Motor neuron (in vitro differentiated cells): Measurements from ENCODE around the gene PLCXD3. TPM values are rescaled to one million over a fixed set of nuclear protein-coding genes. Genes with fewer than 3 reads are reported as not detected.

Source experiments
- ATAC-seq, 8 experiments: fragments of 200-7000 bp; cut with Tn5 transposase; replicated peaks in 6 of 8; 2 replicates each; pipeline ENCODE4 v1.8.0; 2021; ENCODE audit warnings: mild to moderate bottlenecking in 8 of 8, moderate library complexity in 8 of 8
- H3K27ac ChIP-seq, 2 donors: fragments of 250-450 bp; sonication (Bioruptor Pico); 2 replicates each; pipeline ENCODE4 v1.9.0; 2021; ENCODE audit warnings: antibody characterized with exemption in 2 of 2, mild to moderate bottlenecking in 2 of 2, moderate library complexity in 1 of 2
- H3K4me1 ChIP-seq, 2 donors: fragments of 250-450 bp; sonication (Bioruptor Pico); replicated peaks in 1 of 2; 2 replicates each; pipeline ENCODE4 v1.6.1; 2021; ENCODE audit warnings: antibody characterized with exemption in 2 of 2, mild to moderate bottlenecking in 2 of 2, moderate library complexity in 1 of 2
- H3K4me3 ChIP-seq, 5 donors: fragments of 250-450 bp; sonication (Bioruptor Pico); 2 replicates each; pipeline ENCODE4 v1.9.0; 2021; ENCODE audit warnings: antibody characterized with exemption in 5 of 5, mild to moderate bottlenecking in 5 of 5, moderate library complexity in 4 of 5
- WGBS, 10 experiments: fragments of 450-650 bp; shearing (Covaris generic); methylation state at CpG; one replicate each; pipeline ENCODE4 v1.0.0; 2022; 5-methylcytosine and 5-hydroxymethylcytosine counted together
- in situ Hi-C, 9 experiments: fragments of 400-800 bp; cut with MboI; loops; one replicate each; pipeline ENCODE4 v1.15.0; 2021; ENCODE audit warnings: low sequenced_read_pairs in 9 of 9, low pct_unique_long_range_greater_than_20kb in 2 of 9; ENCODE audit not compliant: unreplicated experiment in 9 of 9
- total RNA-seq, 8 experiments: library from RNA; unstranded; fragments of 300-600 nt; gene quantifications; 2 replicates each; pipeline versions ENCODE4 v1.2.3 to v1.2.4, GENCODE V29; 2022

PLCXD3 gene
- total RNA-seq, 8 experiments from 2014 or later, result 0.14 to 2.9 (median 0.70) TPM

DNA sequence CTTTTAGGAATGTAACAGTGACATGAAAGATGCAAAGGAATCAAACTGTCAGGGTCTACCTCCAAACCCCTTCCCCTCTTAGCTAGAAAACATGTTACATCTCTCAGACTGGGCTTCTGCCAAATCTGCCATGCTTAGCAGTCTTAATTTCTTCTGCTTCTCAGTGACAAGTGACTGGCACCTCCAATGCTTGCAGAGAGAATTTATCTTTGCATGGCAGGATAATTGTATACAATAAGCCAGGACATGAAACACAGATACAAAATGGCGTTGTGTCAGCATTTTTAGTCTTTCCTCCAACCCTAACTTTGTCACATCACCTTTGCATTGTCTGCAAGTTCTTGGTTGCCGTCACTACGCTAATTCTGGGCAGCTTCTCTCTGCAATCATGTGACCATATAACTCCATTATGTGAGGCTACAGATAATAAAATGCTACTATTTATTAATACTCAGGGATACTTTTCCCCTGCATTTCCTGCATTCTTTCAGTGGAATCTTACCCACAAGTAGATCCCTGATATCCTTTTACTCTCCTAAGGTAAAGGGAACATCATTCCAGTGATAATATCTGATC lies 89.8 kb downstream of the PLCXD3 start:
- in situ Hi-C loops, result no loop called here
- ATAC-seq, result no peak
- H3K4me3 ChIP-seq, result no peak overlapping the region
- WGBS, 10 experiments, result 69 to 100% (median 88%) methylated on average over 1 to 3 of the region's 3 CpGs
- no peaks in the 10 kb centered on the region for H3K4me1 ChIP-seq
- no peak overlapping the region for H3K27ac ChIP-seq

DNA sequence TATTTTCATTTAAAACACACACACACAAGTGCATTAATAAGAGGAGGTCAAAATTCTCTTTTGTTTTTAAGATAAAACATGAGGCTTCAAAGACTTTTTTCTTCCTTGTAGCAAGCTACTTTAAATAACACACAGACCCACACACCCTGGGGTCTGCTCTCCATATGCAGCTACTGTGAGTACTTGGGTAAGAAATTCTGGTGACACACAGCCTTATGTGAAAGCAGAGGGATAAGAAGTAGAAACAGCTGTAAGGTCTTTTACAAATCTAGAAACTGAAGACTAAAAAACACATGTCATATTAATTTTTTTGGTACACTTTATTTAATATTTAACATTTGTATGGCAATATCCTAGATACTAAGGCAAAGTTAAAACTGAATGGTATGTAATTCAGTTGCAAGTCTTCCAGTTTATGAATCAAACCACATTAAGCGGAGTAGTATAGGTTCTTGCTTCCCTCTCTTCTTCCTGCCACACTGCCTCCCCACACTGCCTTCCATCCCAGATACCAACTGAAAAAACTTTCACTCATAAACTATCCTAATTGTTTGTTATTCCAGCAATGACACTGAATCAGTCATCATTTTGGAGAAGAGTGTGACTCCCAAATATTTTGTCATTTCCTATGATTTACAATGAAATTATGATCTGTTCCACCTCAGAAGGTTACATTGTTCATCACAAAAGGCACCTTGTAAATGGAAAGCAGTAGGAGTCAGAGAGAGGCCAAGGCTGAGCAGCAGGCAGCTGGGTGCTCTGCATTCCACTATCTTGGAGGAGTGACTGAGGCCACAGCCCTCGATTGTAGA lies 92.0 kb downstream of the PLCXD3 start:
- no peak overlapping the region for H3K4me3 ChIP-seq
- ATAC-seq, result no peak
- H3K4me1 ChIP-seq, result peaks cover 0 to 1% of the 10 kb centered on the region in 2 donors
- H3K27ac ChIP-seq, result no peak overlapping the region
- WGBS, 10 experiments, result 0 to 100% (median 31%) methylated on average over 1 to 2 of the region's 2 CpGs; no CpG with 5 or more reads in 2 of the 10 experiments
- in situ Hi-C loops, result no loop called here

DNA sequence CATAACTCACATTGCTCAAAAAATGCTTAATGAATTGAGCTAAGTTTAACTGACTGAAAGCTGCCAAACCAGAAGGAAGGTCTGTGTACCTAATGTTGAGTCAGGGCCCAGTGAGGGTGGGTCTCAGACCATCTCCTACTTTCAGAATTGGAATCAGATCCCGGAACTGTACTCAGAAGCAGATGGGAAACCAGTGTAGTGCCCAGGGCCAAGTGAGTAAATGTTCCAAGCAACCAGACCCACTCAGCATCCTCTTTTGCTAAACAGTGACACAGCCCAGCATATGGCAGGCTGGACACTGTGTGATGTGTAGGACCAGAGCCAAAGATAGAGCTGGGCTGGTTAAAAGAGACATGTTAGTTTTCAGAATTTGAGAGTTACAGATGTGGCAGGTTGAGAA lies 94.1 kb downstream of the PLCXD3 start:
- H3K4me3 ChIP-seq, result no peak overlapping the region
- WGBS, 10 experiments, result 0 to 100% (median 79%) methylated on average over 1 of the region's 1 CpG; no CpG with 5 or more reads in 4 of the 10 experiments
- H3K27ac ChIP-seq, result no peak overlapping the region
- peak in 1 of 8 experiments; percentile 63 for ATAC-seq
- in situ Hi-C loops, result no loop called here
- H3K4me1 ChIP-seq, result peaks cover 0 to 6% of the 10 kb centered on the region in 2 donors

DNA sequence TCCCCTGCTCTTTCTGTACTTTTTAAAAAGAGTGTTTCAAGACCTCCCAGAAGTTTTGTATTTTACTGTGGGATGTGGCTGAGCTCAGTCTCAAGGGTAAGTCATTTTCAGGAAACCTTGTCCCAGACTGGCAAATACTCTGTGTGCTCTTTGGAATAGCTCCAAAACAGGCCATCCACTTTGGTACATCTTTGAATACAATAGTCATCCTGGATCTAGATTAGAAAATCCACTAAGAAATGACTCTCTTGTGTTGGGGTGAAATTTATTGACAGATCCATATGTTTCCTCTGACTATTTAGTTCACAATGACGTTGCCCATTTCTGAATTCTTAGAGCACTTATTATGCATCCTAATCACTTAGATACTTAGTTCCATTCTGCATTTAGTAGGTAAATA lies 95.2 kb downstream of the PLCXD3 start:
- Histone ChIP-seq H3K4me1 (peaks cover 0 to 6% of the 10 kb centered on the region in 2 donors), H3K4me3 (no peak overlapping the region), H3K27ac (no peak overlapping the region)
- WGBS, 10 experiments, result 0 to 90% (median 69%) methylated on average over 1 of the region's 1 CpG; no CpG with 5 or more reads in 3 of the 10 experiments
- no peak for ATAC-seq
- in situ Hi-C loops, result no loop called here

DNA sequence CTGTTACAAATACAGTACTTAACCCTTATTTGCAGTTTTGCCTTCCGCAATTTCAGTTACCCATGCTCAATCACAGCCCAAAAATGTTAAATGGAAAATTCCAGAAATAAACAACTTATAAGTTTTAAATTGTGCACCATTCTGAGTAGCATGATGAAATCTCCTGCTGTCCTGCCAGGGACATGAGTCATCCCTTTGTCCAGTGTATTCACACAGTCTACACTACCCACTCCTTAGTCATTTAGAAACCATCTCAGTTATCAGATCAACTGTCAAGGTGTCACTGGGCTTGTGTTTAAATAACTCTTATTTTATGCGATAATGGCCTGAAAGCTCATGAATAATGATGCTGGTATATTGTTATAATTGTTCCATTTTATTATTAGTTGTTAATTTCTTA lies 95.8 kb downstream of the PLCXD3 start:
- peak in 7 of 8 experiments; percentile 66 to 97 (median 92) for ATAC-seq
- in situ Hi-C loops, result no loop called here
- WGBS, 10 experiments, result 0 to 100% (median 78%) methylated on average over 1 to 2 of the region's 2 CpGs
- Histone ChIP-seq H3K4me1 (peaks cover 0 to 6% of the 10 kb centered on the region in 2 donors), H3K27ac (no peak overlapping the region), H3K4me3 (no peak overlapping the region)

DNA sequence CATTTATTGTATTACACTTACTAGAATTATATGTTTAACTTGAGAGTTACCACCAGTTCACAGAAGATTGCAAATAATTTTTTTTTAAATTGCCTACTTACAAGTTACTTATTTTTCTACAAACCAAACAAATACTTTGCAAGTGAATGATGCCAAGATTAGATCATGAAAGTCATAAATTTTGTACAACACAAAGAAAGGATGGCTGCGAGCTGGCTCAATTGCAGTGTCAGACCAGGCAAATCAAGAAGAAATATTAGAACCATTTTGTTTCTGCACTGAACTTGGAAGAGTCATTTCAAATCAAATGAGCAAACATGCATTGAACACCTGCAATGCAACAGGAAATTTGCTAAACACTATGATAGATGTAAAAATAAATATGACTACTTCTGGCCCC lies 97.3 kb downstream of the PLCXD3 start:
- Histone ChIP-seq H3K4me1 (peaks cover 0 to 6% of the 10 kb centered on the region in 2 donors), H3K4me3 (no peak overlapping the region), H3K27ac (no peak overlapping the region)
- WGBS, 10 experiments, result 0 to 60% (median 13%) methylated on average over 1 of the region's 1 CpG; no CpG with 5 or more reads in 1 of the 10 experiments
- in situ Hi-C loops, result no loop called here
- peak in 3 of 8 experiments; percentile 28 to 70 (median 33) for ATAC-seq

DNA sequence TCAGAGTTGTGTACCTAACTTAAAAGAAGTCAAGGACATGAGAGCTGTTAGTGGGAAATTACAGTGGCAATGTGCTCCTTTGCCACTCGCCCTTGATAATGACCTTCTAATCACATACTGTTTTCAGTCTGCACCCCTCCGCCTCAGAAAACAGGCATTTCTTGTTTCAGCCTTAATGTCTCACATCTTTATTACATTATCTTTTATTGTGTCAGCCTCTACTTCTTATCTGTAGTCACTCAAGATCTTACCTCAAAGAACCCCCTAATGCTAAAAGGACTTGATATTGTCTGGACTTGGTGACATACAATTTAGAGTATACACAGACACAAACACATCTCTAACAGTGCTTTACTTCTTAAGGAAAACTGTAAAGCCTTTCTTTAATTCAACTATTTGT lies 97.9 kb downstream of the PLCXD3 start:
- Histone ChIP-seq H3K4me1 (peaks cover 0 to 6% of the 10 kb centered on the region in 2 donors), H3K4me3 (no peak overlapping the region), H3K27ac (no peak overlapping the region)
- WGBS, 10 experiments, result 57 to 100% (median 86%) methylated on average over 1 to 2 of the region's 2 CpGs; no CpG with 5 or more reads in 1 of the 10 experiments
- in situ Hi-C loops, result no loop called here
- ATAC-seq, result peak in 1 of 8 experiments; percentile 6

DNA sequence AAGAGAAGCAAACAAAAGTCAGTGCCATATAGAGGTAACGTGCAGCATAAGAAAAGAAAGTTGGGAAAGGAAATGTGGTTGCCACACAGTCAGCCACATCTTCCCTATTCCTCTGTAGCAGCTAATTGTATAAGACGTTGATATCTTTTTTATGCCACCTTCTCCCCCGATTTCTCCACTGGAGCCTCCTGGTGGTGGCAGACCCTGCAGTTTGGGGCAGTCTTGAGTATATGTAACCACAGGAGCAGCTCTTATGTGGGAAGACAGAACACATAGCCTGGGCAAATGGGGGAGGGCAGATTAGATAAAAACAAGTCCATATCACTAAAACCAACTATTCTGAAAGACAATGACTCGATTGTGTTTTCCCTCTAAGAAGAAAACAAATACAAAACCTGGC lies 99.7 kb downstream of the PLCXD3 start:
- ATAC-seq, result no peak

DNA sequence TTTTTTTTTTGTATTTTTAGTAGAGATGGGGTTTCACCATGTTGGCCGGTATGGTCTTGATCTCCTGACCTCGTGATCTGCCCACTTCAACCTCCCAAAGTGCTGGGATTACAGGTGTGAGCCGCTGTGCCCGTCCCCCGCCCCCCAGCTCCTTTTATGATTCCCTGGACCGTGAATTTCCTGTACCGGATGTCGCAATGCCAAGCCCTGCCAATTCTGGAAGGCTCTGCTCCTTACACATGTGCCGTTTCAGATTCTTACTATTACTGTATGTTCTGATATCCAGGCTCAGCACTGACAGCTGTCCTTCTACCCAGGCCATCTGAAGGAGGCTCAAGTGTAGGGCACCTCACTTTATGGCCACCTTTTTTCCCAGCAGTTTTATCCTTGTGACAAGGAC lies 100.1 kb downstream of the PLCXD3 start:
- in situ Hi-C loops, result no loop called here
- Histone ChIP-seq H3K4me3 (no peak overlapping the region), H3K27ac (no peak overlapping the region), H3K4me1 (peaks cover 0 to 6% of the 10 kb centered on the region in 2 donors)
- no peak for ATAC-seq
- 77 to 100% (median 83%) methylated on average over 1 to 6 of the region's 9 CpGs; no CpG with 5 or more reads in 7 of the 10 experiments for WGBS, 10 experiments

More for the DNA sequence above, 99.7 kb downstream of the PLCXD3 start:
- in situ Hi-C loops, result no loop called here
- H3K4me1 ChIP-seq, result peaks cover 0 to 6% of the 10 kb centered on the region in 2 donors
- H3K4me3 ChIP-seq, result no peak overlapping the region
- H3K27ac ChIP-seq, result no peak overlapping the region
- WGBS, 10 experiments, result 45 to 100% (median 77%) methylated on average over 1 to 4 of the region's 4 CpGs; no CpG with 5 or more reads in 2 of the 10 experiments

DNA sequence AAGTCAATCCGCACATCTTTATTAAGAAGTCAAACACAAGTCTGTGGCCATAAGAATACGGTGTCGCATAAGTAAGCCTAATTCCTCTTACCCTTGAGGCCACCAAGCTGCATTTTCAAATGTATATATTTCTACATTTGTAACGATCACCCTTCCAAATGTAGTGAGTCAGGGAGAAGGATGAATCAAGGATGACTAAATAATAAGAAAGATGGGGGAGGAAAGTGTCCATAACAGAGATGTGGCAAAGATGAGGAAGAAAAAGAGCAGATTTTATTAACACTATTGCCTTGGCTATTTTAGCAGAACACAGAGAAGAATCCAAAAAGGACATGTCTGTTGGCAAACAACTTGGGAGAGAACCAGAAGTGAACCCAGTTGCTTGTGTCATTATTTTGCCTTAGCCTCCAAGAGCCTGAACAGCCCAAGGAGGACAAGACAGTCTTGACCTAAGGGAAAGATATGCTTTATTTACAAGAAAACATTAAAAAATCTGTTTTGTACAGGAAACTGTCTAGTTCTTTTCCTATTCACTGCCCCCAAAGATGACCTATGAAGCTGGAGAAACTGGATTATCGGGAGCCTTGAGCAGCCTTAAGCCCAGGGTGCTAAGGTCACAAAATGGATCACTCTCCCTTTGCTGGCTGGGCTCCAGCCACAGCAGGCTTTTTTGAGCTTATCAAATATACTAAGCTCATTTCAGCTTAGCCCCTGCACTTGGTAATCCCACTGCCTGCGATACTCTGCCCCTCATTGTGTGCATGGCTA lies 101.5 kb downstream of the PLCXD3 start:
- Histone ChIP-seq H3K4me3 (no peak overlapping the region), H3K4me1 (peaks cover 0 to 6% of the 10 kb centered on the region in 2 donors), H3K27ac (no peak overlapping the region)
- peak in 1 of 8 experiments; percentile 10 for ATAC-seq
- in situ Hi-C loops, result no loop called here
- 38 to 100% (median 82%) methylated on average over 1 to 6 of the region's 6 CpGs for WGBS, 10 experiments

DNA sequence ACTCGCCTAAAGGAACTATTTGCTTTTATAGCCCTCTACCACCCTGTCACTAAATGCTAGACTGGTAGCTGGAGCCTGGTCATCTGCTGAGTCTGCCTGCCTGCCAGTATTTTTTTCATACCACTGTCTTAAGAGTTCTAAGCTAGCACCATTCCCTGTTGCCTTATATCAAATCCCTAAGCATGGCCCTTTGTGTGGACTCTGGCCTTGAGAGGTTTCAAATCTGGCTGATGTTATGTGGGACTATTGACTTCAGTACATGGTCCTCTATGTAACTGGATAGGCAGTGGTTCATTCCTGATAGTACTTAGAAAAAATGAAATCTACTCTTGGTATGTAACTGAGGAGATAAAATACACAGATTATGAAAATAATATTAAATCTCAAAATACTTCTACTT lies 103.5 kb downstream of the PLCXD3 start:
- no peak for ATAC-seq
- WGBS, 10 experiments, result 36 to 100% (median 63%) methylated on average over 1 of the region's 1 CpG; no CpG with 5 or more reads in 6 of the 10 experiments
- in situ Hi-C loops, result no loop called here
- no peak overlapping the region for H3K27ac ChIP-seq
- H3K4me3 ChIP-seq, result no peak overlapping the region
- no peaks in the 10 kb centered on the region for H3K4me1 ChIP-seq

DNA sequence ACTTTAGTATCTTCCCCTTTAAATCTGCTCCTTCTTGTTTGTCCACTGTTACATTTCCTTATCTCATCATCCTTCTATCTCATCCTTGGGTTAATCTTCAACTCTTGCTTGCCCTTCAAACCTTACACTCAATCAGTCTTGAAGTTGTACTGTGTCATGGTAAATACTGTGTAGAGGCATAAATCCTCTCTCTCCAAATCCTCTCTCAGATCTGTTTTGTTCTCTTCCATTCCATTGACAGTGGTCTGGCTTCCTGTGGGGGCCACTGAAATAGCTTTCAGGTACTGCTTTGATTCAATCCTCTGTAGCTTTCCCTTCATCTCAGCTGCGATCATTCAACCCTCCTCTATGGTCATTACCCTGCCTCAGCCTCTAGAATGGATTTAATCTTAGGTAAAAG lies 104.0 kb downstream of the PLCXD3 start:
- 63 to 88% (median 67%) methylated on average over 1 of the region's 1 CpG; no CpG with 5 or more reads in 5 of the 10 experiments for whole genome bisulfite sequencing, 10 experiments

DNA sequence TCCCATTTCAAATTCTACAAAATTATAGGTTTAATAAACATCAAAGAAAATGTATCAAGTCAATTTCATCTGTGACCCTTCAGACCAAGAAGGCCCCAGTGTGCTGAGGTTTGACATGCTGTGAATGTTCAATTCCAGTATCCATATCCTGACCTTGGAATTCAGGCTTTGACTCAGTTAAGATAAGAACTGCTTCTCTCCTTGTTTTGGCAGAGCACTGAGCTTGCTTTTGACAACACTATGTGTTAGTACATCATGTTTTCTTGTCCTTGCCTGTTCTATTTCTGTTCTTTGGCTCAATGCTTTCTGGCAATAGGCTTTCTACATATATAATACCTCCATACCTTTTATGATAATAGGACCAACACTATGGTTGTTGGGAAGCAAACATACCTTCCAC lies 105.6 kb downstream of the PLCXD3 start:
- no peak overlapping the region for H3K27ac ChIP-seq
- in situ Hi-C loops, result no loop called here
- no peak for ATAC-seq
- no peak overlapping the region for H3K4me3 ChIP-seq
- H3K4me1 ChIP-seq, result no peaks in the 10 kb centered on the region

More for the DNA sequence above, 104.0 kb downstream of the PLCXD3 start:
- H3K4me1 ChIP-seq, result no peaks in the 10 kb centered on the region
- no peak overlapping the region for H3K4me3 ChIP-seq
- H3K27ac ChIP-seq, result no peak overlapping the region
- ATAC-seq, result no peak
- in situ Hi-C loops, result no loop called here
